Activated CD4-positive, alpha-beta T cell treated with anti-CD3 and anti-CD28 coated beads, Interleukin-2, amount 10 ng/mL, durations not matched to agents 7 days and 5 days (primary cell): ENCODE data around the gene KCTD16. TPM values are rescaled to one million over a fixed set of nuclear protein-coding genes. Genes with fewer than 3 reads are reported as not detected.

Experiments
- CTCF ChIA-PET: fragments of 350-600 bp; sonication (Branson Sonifier 250); formaldehyde crosslinking; loops from one replicate; lab custom pipeline; 2021; ENCODE audit warnings: antibody characterized with exemption; lab: Charles Lee
- POLR2A ChIA-PET: fragments of 350-600 bp; sonication (Branson Sonifier 250); formaldehyde crosslinking; loops from one replicate; lab custom pipeline; 2021; ENCODE audit warnings: antibody characterized with exemption; lab: Charles Lee
- DNase-seq: peaks from one replicate; pipeline ENCODE4 v3.0.0-alpha.2; 2020
- H3K27ac Mint-ChIP-seq: one replicate; pipeline ENCODE4 v1.8.0; 2021; ENCODE audit warnings: mild to moderate bottlenecking, moderate library complexity, mixed read lengths
- H3K27me3 Mint-ChIP-seq: one replicate; pipeline ENCODE4 v1.8.0; 2021; ENCODE audit warnings: mixed read lengths
- H3K36me3 Mint-ChIP-seq: one replicate; pipeline ENCODE4 v1.8.0; 2021; ENCODE audit warnings: low read depth, mixed read lengths
- H3K4me1 Mint-ChIP-seq: one replicate; pipeline ENCODE4 v1.8.0; 2021; ENCODE audit warnings: mixed read lengths
- H3K4me3 Mint-ChIP-seq: one replicate; pipeline ENCODE4 v1.8.0; 2021; ENCODE audit warnings: mild to moderate bottlenecking, moderate library complexity, mixed read lengths
- H3K9me3 Mint-ChIP-seq: one replicate; pipeline ENCODE4 v1.8.0; 2021; ENCODE audit warnings: mixed read lengths
- total RNA-seq, 2 experiments: library from RNA; stranded (reverse); gene quantifications; one replicate each; pipeline ENCODE4 v1.2.3, GENCODE V29; 2021

Gene KCTD16
- total RNA-seq, 2 experiments from 2014 or later: 0.08 to 0.15 TPM

- Mint-ChIP-seq H3K4me1 (no peaks in the 10 kb centered on the region), H3K27ac (no peak overlapping the region), H3K4me3 (no peak overlapping the region), H3K9me3 (no peaks in the 10 kb centered on the region), H3K27me3 (no peaks in the 10 kb centered on the region), H3K36me3 (no peaks in the 10 kb centered on the region)
- no peak for DNase-seq
- POLR2A ChIA-PET: no interaction called here
- CTCF ChIA-PET: no interaction called here
Measured at GRCh38 chr5:144284036-144284435, 113.4 kb downstream of the KCTD16 start.

GRCh38 chr5:144284931-144285502 lies 114.3 kb downstream of the KCTD16 start:
- Mint-ChIP-seq H3K9me3 (no peaks in the 10 kb centered on the region), H3K27me3 (no peaks in the 10 kb centered on the region), H3K36me3 (no peaks in the 10 kb centered on the region), H3K27ac (no peak overlapping the region), H3K4me1 (no peaks in the 10 kb centered on the region), H3K4me3 (no peak overlapping the region)
- CTCF ChIA-PET: no interaction called here
- POLR2A ChIA-PET: no interaction called here
- DNase-seq: no peak

GRCh38 chr5:144289277-144289676 lies 118.6 kb downstream of the KCTD16 start:
- H3K36me3 Mint-ChIP-seq: no peaks in the 10 kb centered on the region
- CTCF ChIA-PET: no interaction called here

GRCh38 chr5:144292029-144292428 lies 121.4 kb downstream of the KCTD16 start:
- H3K4me3 Mint-ChIP-seq: no peak overlapping the region
- CTCF ChIA-PET: no interaction called here
- POLR2A ChIA-PET: no interaction called here
- no peaks in the 10 kb centered on the region for H3K4me1 Mint-ChIP-seq
- H3K27ac Mint-ChIP-seq: no peak overlapping the region
- H3K27me3 Mint-ChIP-seq: peaks cover 2% of the 10 kb centered on the region
- DNase-seq: no peak
- no peaks in the 10 kb centered on the region for H3K36me3 Mint-ChIP-seq
- H3K9me3 Mint-ChIP-seq: no peaks in the 10 kb centered on the region

More at GRCh38 chr5:144289277-144289676, 118.6 kb downstream of the KCTD16 start:
- POLR2A ChIA-PET: no interaction called here
- Mint-ChIP-seq H3K4me1 (no peaks in the 10 kb centered on the region), H3K4me3 (no peak overlapping the region), H3K27me3 (no peaks in the 10 kb centered on the region), H3K9me3 (no peaks in the 10 kb centered on the region), H3K27ac (no peak overlapping the region)
- no peak for DNase-seq

- POLR2A ChIA-PET: no interaction called here
- CTCF ChIA-PET: no interaction called here
- H3K36me3 Mint-ChIP-seq: no peaks in the 10 kb centered on the region
- no peak overlapping the region for H3K27ac Mint-ChIP-seq
- H3K27me3 Mint-ChIP-seq: peaks cover 2% of the 10 kb centered on the region
- H3K4me3 Mint-ChIP-seq: no peak overlapping the region
- no peaks in the 10 kb centered on the region for H3K4me1 Mint-ChIP-seq
- DNase-seq: no peak
- no peaks in the 10 kb centered on the region for H3K9me3 Mint-ChIP-seq
Measured at GRCh38 chr5:144295284-144295683, 124.6 kb downstream of the KCTD16 start.

DNA sequence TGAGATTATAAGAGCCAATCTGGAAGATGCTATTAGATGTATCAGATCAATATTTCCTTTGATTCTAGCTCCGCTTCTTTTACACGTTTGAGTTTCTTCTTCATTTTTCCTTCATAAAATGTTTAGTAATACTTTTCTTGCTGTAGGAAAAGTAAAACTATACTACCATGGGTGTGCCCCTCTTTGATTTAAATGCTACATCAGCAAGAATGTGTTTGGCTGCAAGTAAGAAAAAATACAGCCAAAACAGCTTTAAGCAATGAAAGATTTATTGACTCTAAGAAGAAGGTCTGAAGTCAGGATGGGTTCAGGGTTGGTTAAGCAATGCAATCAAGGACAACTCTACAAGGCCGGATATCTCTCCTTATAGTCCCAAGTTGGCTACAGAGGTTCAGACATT lies 126.4 kb downstream of the KCTD16 start:
- peaks cover 3% of the 10 kb centered on the region for H3K27me3 Mint-ChIP-seq
- H3K4me1 Mint-ChIP-seq: no peaks in the 10 kb centered on the region
- no peak overlapping the region for H3K4me3 Mint-ChIP-seq
- no peaks in the 10 kb centered on the region for H3K36me3 Mint-ChIP-seq
- H3K9me3 Mint-ChIP-seq: no peaks in the 10 kb centered on the region
- DNase-seq: no peak
- ChIA-PET POLR2A (no interaction called here), CTCF (no interaction called here)
- H3K27ac Mint-ChIP-seq: no peak overlapping the region

DNA sequence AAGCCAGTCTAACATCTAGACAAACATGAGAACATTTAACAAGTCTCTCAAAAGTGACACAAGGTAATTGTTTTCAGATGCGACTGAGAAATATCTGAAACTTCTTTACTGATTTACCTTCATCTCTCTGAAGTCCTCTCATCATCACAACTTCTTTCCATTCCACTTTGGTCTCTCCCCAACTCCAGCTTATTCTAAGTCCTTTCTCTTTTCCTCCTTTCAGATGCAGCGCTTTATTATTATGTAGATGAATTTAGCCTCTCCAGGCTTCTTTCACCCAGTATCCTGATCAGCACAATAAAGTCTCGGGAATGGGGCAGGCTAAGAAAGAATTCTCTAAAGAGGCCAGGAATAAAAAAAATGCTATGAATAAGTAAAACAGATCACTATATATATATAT lies 128.0 kb downstream of the KCTD16 start:
- ChIA-PET CTCF (no interaction called here), POLR2A (no interaction called here)
- Mint-ChIP-seq H3K27ac (no peak overlapping the region), H3K36me3 (no peaks in the 10 kb centered on the region), H3K9me3 (no peaks in the 10 kb centered on the region), H3K4me3 (no peak overlapping the region), H3K4me1 (no peaks in the 10 kb centered on the region), H3K27me3 (peaks cover 3% of the 10 kb centered on the region)
- no peak for DNase-seq

GRCh38 chr5:144304688-144305087 lies 134.0 kb downstream of the KCTD16 start:
- ChIA-PET POLR2A (no interaction called here), CTCF (no interaction called here)
- no peak overlapping the region for H3K27ac Mint-ChIP-seq
- H3K27me3 Mint-ChIP-seq: peaks cover 3% of the 10 kb centered on the region
- DNase-seq: no peak
- H3K4me1 Mint-ChIP-seq: no peaks in the 10 kb centered on the region
- no peak overlapping the region for H3K4me3 Mint-ChIP-seq
- no peaks in the 10 kb centered on the region for H3K9me3 Mint-ChIP-seq
- no peaks in the 10 kb centered on the region for H3K36me3 Mint-ChIP-seq

GRCh38 chr5:144307736-144308135 lies 137.1 kb downstream of the KCTD16 start:
- Mint-ChIP-seq H3K36me3 (no peaks in the 10 kb centered on the region), H3K4me1 (no peaks in the 10 kb centered on the region), H3K4me3 (no peak overlapping the region), H3K27me3 (peaks cover 4% of the 10 kb centered on the region), H3K9me3 (no peaks in the 10 kb centered on the region), H3K27ac (no peak overlapping the region)
- DNase-seq: no peak
- ChIA-PET CTCF (no interaction called here), POLR2A (no interaction called here)

DNA sequence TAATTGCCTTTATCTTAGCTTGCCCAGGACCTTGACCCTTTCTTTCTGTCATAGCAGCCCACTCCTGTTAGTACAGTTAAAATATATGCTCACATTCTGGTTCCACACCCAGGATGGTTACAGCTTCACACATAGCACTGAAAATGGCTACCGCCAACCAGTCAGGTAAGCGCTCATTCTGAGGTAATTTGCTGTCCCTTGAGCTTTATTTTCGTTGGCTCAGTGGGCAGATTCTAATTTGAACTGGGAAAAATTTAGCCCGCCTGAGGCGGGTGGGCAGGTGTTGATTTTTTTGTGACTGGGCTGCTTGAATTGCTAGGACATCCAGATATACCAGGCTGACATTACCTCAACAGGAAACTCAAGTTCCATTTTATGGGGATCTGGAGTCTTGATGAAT lies 137.5 kb downstream of the KCTD16 start:
- no peak for DNase-seq
- H3K27me3 Mint-ChIP-seq: peaks cover 4% of the 10 kb centered on the region
- ChIA-PET CTCF (no interaction called here), POLR2A (no interaction called here)
- no peak overlapping the region for H3K27ac Mint-ChIP-seq
- no peak overlapping the region for H3K4me3 Mint-ChIP-seq
- no peaks in the 10 kb centered on the region for H3K9me3 Mint-ChIP-seq
- H3K36me3 Mint-ChIP-seq: no peaks in the 10 kb centered on the region
- no peaks in the 10 kb centered on the region for H3K4me1 Mint-ChIP-seq

DNA sequence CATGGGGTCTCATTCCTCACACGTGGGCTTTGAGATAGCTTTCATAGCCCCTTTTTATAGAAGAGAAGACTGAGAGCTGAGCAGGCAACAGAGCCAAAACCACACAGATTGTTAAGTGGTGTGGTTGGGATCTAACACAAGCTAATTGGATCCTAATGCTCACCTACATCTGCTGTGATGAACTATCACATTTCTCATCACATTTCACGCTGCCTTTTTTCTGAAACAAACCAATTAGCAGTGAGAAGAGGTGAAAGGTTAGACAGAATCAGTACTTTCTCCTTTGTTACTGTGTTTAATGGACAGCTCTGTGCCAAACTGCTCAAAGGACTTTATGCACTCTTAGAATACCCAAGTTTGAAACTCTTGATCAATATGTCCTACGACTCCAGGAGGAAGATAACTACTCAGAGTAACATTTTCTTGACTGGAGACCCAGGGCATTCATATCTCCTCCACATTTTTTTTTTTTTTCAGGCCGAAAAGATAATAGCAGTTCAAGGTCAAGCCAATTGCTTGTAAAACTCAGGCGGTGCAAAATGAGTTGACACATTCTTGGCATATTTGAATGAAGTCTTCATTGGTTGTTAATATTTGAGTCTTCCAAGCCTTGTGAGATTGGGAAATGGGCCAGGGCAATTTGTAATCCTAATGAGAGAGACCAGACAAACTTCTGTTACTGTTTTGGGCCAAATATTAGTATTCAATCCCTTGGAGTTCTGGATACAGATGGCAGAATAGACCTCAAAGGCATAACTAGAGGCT lies 138.4 kb downstream of the KCTD16 start:
- ChIA-PET CTCF (no interaction called here), POLR2A (no interaction called here)
- H3K4me1 Mint-ChIP-seq: no peaks in the 10 kb centered on the region
- H3K27me3 Mint-ChIP-seq: peaks cover 4% of the 10 kb centered on the region
- no peak for DNase-seq
- no peaks in the 10 kb centered on the region for H3K9me3 Mint-ChIP-seq
- H3K4me3 Mint-ChIP-seq: no peak overlapping the region
- no peaks in the 10 kb centered on the region for H3K36me3 Mint-ChIP-seq
- H3K27ac Mint-ChIP-seq: no peak overlapping the region

GRCh38 chr5:144310621-144311020 lies 139.9 kb downstream of the KCTD16 start:
- POLR2A ChIA-PET: interaction anchor here (0.5 kb wide), 1 partner anchor 956 kb away, joined by 3 read pairs; no protein-coding TSS in a partner anchor

DNA sequence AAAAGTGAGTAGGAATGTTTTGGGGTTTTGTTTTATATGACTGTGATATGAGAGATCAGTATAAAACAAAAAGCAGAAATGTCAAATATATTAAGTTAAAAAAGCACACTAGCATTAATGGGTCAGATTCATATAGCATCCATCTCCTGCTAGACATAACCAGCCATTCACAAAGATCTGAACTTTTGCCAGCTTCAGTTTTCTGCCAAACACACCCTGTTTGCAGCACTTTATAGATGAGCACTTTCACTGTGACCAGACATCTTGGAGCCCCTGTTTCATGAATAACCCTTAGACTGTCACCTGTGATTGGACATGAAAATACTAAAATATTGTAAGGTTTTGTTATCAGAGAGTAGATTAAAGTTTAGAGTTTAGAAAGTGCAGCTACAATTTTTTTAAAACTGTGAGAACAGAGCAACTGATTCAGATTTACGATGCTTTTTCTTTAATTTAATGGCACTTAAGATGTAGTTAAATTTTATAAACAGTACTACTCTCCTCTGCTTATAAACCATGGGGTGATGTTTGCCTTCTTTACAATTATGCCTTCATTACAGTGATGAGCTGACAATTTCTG lies 142.6 kb downstream of the KCTD16 start:
- no peak overlapping the region for H3K4me3 Mint-ChIP-seq
- no peak for DNase-seq
- no peak overlapping the region for H3K27ac Mint-ChIP-seq
- POLR2A ChIA-PET: no interaction called here
- H3K4me1 Mint-ChIP-seq: no peaks in the 10 kb centered on the region
- no peaks in the 10 kb centered on the region for H3K9me3 Mint-ChIP-seq
- H3K27me3 Mint-ChIP-seq: peaks cover 4% of the 10 kb centered on the region
- H3K36me3 Mint-ChIP-seq: no peaks in the 10 kb centered on the region
- CTCF ChIA-PET: no interaction called here

More at GRCh38 chr5:144310621-144311020, 139.9 kb downstream of the KCTD16 start:
- Mint-ChIP-seq H3K27me3 (peaks cover 4% of the 10 kb centered on the region), H3K36me3 (no peaks in the 10 kb centered on the region), H3K4me3 (no peak overlapping the region), H3K9me3 (no peaks in the 10 kb centered on the region), H3K27ac (no peak overlapping the region), H3K4me1 (no peaks in the 10 kb centered on the region)
- CTCF ChIA-PET: interaction anchor here (0.6 kb wide), 1 partner anchor 526 kb away, joined by 3 read pairs; no protein-coding TSS in a partner anchor
- DNase-seq: no peak
